GM19452 (cell line): ENCODE data around the gene TAF4.
"Not testable (repeated sequence)": the region's sequence is repeated elsewhere in the genome, so short reads cannot be mapped to it uniquely, and the experiment has no call there.

ENCODE experiments used
- ATAC-seq: cut with Tn5 transposase; IDR thresholded peaks from one replicate; pipeline ENCODE4 v1.9.1; 2021; ENCODE audit not compliant: unreplicated experiment

The TAF4 gene

DNA sequence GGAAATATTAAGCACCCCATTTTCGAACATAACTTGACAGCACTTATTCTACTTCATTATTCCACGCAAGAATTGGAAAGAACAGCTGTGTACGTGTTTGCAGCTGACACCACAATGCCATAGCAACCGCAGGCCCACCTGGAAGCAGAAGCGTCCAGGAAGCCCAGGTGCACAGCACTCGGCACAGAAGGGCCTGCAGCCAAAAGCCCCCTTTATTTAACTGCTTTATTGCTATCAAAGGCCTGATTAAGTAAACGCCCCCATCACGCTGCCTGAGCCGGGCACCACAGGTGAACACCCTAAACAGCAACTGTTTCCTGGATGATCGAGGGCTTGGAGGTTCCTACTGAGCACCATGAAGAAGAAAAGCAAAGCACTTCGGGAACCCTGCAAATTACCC lies 6.3 kb downstream of the TAF4 start:
- ATAC-seq: no peak

DNA sequence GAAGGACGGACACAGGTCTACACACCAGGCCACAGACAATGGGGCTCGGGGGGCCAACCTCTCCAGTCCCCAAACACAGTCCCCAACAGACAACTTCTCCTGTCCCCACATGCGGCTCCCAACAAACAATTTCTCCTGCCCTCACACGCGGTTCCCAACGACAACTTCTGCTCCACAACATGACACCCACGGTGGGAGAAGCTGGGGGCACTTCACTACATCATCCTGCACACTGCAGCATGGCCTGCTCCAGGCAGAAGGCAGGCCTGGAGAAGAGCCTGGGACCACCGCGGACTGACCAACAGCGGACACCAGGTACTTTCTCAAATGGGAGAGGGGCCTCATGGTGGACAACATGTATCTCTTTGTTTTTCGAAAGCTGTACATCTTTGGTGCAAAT lies 6.7 kb downstream of the TAF4 start:
- no peak for ATAC-seq

DNA sequence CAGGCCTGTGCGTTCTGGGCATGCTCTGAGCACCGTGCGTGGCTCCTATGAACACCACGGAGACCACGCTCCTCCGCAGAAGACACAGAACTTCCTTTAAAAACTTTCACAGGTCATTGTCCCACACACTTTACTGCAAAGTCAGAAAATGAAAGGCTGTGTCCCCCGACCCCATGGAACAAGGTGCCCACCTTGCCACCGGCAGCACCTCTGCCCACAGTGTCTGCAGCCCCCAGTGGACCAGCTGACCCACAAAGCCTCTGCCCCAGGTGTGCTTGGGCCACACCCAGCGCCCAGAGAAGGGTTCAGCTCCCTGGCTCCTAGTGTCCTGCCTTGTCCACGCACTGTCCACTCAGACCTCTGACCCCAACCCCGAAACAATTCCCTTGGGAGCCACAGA lies 8.7 kb downstream of the TAF4 start:
- ATAC-seq: no peak

- ATAC-seq: no peak
Measured at GRCh38 chr20:62056377-62056776, 9.3 kb downstream of the TAF4 start.

DNA sequence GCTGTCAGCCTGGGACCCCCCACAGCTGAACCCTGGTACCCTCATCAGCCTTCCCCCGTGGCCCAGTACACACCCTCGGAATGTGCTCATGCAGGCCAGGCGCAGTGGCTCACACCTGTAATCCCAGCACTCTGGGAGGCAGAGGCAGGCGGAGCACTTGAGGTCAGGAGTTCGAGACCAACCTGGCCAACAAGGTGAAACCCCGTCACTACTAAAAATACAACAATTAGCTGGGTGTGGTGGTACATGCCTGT lies 9.9 kb downstream of the TAF4 start:
- not testable (repeated sequence) for ATAC-seq

DNA sequence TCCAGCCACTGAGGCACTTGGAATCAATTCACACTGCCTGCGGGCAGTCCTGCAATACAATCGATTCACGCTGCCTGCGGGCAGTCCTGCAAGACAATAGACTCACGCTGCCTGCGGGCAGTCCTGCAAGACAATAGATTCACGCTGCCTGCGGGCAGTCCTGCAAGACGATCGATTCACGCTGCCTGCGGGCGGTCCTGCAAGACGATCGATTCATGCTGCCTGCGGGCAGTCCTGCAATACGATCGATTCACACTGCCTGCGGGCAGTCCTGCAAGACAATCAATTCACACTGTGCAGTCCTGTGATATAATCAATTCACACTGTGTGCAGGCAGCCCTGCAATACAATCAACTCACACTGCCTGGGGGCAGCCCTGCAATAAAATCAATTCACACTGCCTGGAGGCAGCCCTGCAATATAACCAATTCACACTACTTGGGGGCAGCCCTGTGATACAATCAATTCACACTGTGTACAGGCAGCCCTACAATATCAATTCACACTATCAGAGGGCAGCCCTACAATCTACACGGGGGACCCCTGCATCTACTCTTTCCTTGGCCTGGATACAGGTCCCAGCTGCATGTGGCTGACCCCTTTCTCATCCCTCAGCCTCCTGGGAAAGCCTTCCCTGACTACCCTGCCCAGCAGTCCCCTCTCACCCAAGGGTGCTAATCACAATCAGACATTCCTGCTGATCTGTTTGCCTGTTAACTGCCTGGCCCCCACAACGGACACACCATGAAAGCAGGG lies 10.4 kb downstream of the TAF4 start:
- no peak for ATAC-seq

DNA sequence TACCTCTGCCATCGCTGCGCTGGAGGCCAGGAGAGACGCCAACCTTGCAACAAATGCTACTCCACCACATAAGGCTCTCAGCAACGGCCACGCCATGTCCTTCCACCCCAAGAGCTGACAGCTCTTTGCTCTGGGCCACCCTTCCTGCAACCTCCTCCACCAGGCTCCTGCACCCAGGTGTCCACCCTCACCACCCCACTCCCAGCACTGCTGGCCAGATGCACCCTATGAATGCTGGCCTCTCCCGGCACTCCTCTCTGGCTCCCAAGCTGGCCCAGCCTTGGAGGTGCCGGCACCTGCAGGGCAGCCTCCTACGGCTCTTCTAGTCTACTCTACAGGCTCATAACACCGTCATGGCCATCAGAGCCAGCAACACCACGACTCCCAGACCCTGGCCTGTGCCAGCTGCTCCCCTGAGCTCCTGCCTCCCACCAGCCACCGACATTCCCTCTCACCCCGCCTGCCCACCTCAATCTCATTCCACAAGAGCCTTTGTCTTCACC lies 11.2 kb downstream of the TAF4 start:
- ATAC-seq: no peak

DNA sequence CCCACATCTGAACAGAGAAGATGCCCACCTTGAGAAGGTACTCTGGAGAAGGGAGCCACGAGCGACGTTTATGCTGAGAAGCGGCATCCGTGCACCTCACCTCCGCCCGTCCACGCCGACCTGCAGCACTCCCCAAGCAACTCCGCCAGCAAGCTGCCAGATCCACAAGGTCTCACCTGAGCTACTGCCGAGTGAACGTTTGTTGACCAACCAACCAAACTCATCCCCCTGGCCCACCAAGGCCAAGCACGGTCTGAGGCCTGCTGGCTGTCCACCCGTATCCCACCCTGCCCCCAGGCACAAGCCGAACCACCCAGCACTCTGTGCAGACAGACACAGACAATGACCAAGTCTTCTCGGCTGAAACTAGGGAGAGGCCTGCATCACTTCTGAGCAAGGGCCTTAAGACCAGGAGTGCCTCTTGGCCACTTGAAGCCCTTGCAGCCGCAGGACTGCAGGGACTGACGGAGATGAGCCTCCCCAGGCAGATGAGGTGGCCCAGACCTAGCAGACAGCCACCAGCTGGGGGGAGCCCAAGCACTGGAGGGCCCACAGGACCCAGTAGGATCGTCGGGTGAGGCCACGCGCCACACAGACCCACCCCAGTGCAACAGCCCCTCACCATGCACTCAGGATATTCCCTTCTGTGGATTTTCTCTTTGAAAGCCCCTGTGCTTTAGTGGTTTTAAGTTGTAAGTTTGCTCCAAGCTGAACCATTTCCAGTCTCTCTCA lies 12.1 kb downstream of the TAF4 start:
- no peak for ATAC-seq

- no peak for ATAC-seq
Measured at GRCh38 chr20:62052842-62053464, 12.7 kb downstream of the TAF4 start.

- no peak for ATAC-seq
Measured at GRCh38 chr20:62052336-62052841, 13.3 kb downstream of the TAF4 start.

- no peak for ATAC-seq
Measured at GRCh38 chr20:62051546-62052255, 14.0 kb downstream of the TAF4 start.

DNA sequence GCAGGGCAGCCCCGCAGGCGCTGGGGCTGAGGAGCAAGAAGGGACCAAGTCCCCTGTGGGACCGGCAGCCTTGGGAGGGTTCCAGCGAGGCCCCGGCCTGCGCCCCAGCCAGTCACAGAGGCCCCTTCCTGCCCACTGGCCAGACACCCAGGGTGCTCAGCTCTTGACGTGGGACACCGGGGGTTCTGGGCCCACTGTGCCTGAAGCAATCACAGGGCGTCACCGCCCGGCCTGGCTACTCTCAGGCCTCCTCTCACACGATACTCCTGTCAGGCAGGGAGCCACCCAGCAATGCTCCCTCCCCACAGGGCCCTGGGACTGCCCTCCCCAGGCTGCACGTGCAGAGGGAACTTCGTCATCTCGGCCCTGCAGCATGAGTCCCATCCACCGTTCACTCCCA lies 14.5 kb downstream of the TAF4 start:
- no peak for ATAC-seq

DNA sequence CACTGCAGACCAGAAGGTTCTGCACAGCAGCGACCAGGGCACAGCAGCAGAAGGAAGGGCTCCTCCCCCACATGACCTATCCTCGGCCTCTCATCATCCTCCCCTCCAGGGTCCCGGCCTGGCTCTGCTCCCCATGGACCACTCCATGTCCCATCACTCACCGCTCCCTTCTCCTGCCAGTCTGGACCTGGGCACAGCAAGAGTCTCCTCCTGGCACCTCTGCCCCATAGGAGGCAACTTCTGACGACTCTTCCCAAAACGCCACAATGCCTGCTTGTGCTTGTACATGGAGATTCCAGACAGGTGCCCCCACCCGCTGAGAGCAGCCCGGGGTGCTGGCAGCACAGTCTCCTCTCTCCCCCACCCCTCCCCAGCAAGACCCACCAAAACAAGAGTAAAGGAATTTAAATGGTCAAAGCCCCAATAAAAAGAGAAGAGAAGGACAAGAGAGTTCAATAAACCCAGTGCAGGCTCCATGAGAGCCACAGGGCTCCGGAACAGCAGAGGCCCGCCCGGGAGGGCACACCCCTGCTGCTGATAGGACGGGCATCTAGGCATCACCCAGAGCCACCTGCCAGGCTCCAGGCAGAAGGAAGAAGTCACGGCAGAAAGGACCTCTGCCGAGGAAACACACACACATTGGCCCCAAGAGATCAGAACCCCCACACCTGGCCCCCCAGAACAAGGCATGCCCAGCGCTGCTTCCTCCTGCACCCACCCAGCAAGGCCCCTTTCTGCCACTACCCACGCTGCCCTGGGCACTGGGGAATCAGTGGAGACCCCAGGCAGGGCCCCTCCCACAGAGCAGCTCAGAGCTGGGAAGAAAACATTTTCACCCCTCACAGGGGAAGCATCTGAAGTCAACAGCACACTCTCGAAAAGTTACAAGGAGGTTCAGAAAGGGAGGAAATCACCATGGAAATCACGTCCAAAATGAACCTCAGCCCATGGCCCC lies 15.2 kb downstream of the TAF4 start:
- no peak for ATAC-seq

- no peak for ATAC-seq
Measured at GRCh38 chr20:62049342-62050165, 16.1 kb downstream of the TAF4 start.

- no peak for ATAC-seq
Measured at GRCh38 chr20:62048821-62049291, 16.8 kb downstream of the TAF4 start.

DNA sequence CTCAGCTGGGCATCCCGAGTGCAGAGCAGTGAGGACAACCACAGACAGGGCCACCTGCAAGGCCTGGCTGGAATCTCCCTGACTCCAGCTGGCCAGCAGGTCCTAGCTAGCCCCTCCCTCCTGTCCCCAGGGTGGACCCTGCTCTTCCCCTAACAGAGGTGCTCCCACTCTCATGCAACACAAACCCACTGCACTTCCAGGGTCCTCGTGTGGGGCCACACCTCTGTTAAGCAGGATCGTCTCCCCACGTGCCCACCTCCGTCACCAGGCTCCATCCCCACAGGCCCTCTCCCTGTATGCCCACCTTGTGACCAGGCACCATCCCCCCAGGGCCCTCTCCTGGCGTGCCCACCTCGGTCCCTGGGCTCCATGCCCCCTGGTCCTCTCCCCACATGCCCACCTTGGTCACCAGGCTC lies 17.3 kb downstream of the TAF4 start:
- ATAC-seq: no peak

- ATAC-seq: no peak
Measured at GRCh38 chr20:62047666-62048345, 17.9 kb downstream of the TAF4 start.

GRCh38 chr20:62046431-62046830 lies 19.2 kb downstream of the TAF4 start:
- no peak for ATAC-seq
